HG03457 (cell line): ENCODE data around the gene WASHC2C.
"Not testable (repeated sequence)": the region's sequence is repeated elsewhere in the genome, so short reads cannot be mapped to it uniquely, and the experiment has no call there.

Experiments
- ATAC-seq: cut with Tn5 transposase; IDR thresholded peaks from one replicate; pipeline ENCODE4 v1.9.1; 2021; ENCODE audit warnings: moderate number of reproducible peaks; ENCODE audit not compliant: unreplicated experiment

Gene WASHC2C, protein sequence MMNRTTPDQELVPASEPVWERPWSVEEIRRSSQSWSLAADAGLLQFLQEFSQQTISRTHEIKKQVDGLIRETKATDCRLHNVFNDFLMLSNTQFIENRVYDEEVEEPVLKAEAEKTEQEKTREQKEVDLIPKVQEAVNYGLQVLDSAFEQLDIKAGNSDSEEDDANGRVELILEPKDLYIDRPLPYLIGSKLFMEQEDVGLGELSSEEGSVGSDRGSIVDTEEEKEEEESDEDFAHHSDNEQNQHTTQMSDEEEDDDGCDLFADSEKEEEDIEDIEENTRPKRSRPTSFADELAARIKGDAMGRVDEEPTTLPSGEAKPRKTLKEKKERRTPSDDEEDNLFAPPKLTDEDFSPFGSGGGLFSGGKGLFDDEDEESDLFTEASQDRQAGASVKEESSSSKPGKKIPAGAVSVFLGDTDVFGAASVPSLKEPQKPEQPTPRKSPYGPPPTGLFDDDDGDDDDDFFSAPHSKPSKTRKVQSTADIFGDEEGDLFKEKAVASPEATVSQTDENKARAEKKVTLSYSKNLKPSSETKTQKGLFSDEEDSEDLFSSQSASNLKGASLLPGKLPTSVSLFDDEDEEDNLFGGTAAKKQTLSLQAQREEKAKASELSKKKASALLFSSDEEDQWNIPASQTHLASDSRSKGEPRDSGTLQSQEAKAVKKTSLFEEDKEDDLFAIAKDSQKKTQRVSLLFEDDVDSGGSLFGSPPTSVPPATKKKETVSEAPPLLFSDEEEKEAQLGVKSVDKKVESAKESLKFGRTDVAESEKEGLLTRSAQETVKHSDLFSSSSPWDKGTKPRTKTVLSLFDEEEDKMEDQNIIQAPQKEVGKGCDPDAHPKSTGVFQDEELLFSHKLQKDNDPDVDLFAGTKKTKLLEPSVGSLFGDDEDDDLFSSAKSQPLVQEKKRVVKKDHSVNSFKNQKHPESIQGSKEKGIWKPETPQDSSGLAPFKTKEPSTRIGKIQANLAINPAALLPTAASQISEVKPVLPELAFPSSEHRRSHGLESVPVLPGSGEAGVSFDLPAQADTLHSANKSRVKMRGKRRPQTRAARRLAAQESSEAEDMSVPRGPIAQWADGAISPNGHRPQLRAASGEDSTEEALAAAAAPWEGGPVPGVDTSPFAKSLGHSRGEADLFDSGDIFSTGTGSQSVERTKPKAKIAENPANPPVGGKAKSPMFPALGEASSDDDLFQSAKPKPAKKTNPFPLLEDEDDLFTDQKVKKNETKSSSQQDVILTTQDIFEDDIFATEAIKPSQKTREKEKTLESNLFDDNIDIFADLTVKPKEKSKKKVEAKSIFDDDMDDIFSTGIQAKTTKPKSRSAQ (N-terminal part only)

DNA sequence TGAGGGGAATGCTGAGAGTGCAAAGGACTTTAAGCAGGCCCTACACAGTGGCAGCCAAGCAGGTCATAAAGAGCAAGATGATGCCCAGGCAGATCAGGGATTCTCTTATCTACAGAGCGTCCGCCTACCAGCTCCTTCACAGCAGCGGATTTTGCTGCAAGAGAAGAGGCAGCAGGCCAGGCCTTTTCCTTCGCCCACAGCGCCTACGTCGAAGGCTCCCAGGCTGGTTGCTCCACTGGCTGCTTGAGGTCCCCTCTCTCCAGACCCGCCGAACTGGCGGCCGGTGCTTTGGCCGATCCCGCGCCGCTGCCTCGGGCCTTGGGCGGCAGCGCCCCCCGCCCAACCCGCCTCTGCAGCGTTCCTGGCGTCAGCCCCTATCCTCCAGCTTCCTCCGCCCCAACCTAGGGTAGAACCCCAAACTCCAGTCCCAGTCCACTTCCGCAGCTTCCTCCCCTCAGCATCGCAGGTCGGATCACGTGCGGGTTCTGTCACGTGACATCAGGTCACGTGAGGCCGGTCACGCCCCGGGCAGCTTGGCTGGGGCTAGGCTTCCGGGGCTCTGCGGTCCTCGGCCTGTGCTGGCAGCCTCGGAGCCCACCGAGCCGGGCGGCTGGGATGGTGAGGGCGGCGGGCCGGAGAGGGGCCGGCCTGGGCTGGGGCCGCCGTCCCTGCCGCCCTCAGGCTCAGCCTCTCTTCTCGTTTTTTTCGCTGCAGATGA lies at the start of gene WASHC2C:
Gene WASHC2C, plus strand, starts transcription at position 564 of the 718 bp plus-strand sequence. Its CDS starts 52 bp downstream, at position 616.
- peak; percentile 89 for ATAC-seq

DNA sequence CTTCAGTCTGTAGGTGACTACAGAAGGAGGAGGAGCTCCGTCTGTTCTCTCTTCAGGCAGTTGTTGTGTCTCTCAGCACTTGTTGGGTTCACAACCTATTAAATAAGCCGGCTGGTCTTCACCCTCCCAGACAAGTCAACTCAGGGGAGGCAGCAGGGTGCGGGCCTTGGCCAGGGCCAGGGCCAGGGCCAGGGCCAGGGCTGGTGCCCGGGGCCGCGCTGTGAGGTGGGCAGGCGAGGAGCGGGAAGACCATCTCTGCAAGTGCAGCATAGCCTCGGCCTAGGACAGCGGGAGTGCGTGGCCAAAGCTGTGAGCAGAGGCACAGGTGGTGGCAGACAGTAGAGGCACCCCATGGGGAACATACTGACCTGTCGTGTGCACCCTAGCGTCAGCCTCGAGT lies 48.6 kb upstream of the WASHC2C start:
- not testable (repeated sequence) for ATAC-seq

DNA sequence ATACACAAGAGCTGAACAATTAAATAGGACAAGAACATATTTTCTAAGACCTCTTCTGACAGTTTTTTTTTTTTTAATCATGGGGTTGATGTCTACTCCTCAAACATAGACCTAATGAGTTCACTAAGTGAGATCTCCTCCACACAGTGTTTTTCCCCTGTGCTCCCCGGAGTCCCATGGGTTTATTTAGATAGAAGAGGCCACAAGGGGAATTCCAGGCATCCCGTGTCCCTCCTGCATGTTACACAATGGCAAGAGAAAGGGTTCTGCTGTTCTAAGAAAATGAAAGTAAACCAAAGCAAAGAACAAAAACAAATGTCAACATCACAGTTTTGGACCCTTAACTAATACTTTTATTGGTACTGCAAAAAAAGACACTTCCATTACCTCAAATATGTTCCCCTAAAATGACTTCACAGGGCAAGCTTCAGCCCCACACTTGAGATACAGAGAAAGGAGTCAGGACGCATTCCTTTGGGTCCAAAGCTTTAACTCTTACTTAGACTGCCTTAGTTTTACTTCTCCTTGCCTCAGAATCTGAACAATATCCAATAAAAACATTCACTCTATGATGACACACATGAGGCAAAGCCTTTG lies 16.8 kb upstream of the WASHC2C start:
- ATAC-seq, result peak; percentile 85

DNA sequence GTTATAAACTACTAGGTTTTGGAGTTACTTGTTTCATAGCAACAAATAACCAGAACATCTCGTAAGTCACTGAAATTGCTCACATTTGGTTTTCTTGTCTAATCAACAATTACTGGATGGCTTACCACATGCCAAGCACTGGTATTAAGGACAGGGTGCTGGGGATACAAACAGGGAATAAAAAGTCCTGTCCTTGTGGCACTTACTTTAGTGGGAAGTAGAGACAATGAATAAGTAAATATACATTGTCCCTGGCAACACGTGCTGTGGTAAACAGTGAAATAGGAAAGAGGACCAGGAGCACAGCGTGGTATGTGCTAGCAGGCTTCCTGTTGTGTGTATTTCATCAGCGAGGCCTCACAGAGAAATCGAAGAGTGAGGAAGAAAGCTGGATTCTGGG lies 15.8 kb upstream of the WASHC2C start:
- not testable (repeated sequence) for ATAC-seq

DNA sequence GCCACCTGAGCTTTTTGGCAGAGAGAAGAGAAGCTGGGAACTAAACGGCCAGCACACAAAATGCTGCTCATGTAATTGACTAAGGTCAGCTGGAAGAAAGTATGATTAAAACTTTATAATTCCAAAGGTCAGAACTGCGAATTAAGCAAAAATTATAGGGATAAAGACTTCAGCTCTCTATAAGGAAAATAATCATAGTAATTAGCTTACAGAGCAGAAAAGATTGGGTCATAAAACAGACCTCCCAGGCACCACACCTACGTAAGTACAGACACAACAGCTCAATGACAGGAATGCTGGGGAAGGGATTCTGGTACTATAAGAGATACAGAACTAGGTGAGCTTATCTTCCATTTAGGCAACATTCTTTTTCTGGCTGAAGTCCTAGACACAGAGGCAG lies 10.0 kb upstream of the WASHC2C start:
- not testable (repeated sequence) for ATAC-seq

DNA sequence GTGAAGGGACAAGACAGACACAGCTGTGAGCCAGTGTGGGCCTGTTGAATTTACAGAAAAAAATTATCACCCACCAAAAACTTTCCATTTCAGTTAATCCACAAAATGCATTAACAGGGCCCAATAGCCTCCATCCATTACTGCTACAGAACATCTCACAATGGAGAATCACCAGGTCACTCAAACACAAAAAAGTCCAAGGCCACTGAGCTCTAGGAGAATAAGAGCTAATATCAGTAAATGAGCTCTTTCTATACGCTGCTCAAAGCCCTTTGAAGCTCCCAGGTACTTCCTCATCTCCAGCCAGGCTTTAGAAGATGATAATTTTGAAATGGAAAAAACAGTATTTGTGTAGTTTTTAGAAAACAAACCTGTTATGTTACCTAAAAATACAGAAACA lies 9.4 kb upstream of the WASHC2C start:
- ATAC-seq, result not testable (repeated sequence)

DNA sequence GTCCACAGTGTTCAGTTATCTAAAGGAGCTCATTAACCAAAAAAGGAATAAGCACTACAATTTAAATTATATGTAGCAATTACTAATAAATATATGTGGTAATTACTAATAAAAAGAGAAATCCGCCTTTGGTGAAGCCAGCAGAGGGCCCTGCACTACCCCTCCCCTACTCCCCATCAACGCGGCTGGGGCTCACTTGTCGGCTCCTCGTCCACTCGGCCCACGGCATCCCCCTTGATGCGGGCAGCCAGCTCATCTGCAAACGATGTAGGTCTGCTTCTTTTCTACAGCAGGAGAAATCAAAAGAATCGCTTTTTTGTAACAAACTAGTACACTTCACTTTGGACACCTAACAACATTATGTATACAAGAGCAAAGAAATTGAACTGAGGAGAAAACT lies 5.6 kb upstream of the WASHC2C start:
- not testable (repeated sequence) for ATAC-seq

DNA sequence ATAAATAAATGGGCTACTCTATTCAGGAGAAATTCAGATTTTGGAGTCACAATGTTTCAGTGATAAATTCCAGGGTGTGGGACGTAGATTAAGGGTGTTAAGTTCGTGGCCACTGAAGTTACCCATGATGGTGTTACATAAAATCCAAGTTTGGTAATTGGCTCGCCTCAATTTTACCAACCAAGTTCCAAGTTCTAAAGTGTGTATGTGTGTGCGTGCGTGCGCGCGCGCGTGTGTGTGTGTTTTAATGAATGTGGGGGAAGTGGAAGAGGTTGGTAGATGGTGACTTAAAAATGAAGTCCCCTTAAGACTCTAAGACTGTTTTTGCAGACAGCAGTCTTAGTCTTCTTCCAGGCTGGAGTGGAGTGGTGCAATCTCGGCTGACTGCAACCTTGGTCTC lies 3.2 kb upstream of the WASHC2C start:
- not testable (repeated sequence) for ATAC-seq

DNA sequence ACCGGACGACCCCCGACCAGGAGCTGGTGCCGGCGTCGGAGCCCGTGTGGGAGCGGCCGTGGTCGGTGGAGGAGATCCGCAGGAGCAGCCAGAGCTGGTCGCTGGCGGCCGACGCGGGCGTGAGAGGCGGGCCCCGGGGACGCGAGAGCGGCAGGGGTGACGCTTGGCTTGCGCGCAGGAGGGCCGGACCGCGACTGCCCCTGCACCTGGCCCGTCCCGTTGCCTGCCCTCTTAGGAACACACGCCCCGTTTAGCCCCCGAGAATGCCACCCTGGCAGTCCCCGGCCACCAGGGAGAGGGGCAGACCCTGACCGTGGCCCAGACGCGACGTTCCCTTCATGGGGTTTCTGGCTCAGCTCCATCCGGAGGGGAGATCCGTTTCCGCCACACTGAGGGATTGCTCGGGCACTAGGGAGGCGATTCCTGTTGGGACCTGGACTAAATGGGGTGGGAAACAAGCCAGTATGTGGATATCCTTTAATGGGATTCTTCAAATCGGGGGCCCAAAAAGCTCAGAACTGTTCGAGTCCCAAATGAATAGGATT lies 427 bp downstream of the WASHC2C start:
- peak; percentile 33 for ATAC-seq

DNA sequence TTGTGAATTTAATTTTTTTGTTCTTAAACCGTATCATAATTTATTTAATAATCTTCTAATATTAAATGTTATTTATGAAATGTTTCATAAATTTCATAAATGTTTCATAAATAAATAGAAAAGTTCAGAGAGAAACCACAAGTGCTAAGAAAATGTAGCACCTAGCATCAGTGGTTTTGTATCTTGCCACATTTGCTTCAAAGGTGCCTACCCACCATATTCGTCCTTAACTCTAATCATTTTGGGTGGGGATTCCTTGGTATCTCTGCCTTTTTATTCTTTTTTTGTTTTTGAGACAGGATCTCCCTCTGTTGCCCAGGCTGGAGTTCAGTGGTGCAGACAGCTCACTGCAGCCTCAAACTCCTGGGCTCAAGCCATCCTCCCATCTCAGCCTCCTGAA lies 7.4 kb downstream of the WASHC2C start:
- ATAC-seq, result not testable (repeated sequence)

DNA sequence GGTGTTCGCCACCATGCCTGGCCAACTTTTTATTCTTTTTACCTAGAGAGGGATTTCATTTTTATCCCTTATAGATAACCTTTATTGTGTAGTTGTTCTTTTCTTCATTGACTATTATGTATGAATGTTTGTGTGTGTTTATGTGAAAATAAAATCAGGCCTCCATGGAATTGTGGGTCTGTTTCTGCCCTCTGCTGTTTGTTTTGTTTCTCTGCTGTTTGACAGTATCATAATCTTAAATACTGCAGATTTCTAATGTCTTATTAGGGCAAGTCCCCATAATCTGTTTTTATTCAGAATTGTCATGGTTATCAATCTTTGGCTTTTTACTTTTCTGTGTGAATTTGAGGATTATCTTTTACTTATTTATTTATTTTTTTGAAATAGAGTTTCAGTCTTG lies 7.8 kb downstream of the WASHC2C start:
- not testable (repeated sequence) for ATAC-seq

DNA sequence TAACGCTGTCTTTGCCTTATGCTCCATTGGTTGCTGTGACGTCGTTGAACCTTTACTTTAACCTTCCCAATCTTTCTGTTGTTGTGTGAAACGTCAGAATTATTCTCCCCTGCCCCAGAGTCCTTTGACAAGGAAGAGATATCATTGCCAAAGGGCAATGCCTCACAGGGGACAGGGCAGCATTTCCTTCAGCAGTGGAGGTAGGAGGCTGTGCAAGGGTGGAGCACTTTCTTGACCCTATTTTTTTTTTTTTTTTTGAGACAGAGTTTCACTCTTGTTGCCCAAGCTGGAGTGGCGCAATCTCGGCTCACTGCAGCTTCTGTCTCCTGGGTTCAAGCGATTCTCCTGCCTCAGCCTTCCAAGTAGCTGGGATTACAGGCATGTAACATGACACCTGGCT lies 14.5 kb downstream of the WASHC2C start:
- not testable (repeated sequence) for ATAC-seq

DNA sequence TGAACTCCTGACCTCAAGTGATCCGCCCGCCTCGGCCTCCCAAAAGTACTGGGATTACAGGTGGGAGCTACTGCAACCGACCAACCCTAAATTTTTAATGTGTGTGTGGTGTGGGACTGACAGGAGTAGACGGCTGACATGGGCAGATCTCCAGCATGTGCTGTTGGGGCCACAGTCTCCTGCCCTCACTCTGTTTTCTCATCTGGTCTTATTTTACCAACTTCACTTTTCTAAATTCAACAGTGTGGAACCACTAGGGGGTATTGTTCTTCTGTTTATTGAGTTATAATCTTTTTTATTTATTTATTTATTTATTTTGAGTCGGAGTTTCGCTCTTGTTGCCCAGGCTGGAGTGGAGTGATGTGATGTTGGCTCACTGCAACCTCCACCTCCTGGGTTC lies 14.9 kb downstream of the WASHC2C start:
- ATAC-seq, result not testable (repeated sequence)

DNA sequence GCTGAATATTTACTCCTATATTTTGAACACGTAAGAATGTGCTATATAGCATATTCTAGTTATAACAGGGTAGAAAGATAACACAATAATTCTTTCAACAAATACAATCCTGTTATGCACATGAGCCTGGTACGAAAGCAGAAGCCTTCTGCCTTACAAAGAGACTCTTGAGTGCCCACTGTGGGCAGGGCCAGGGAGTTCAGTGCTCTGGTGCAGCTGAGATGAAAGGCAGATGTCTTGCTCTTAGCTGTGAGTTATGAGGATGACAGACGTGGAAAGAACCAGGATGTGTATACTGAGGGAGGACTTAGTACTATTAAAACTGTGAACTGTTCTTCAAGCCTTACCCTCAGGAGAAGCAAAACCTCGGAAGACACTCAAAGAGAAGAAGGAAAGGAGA lies 24.1 kb downstream of the WASHC2C start:
- ATAC-seq, result not testable (repeated sequence)

DNA sequence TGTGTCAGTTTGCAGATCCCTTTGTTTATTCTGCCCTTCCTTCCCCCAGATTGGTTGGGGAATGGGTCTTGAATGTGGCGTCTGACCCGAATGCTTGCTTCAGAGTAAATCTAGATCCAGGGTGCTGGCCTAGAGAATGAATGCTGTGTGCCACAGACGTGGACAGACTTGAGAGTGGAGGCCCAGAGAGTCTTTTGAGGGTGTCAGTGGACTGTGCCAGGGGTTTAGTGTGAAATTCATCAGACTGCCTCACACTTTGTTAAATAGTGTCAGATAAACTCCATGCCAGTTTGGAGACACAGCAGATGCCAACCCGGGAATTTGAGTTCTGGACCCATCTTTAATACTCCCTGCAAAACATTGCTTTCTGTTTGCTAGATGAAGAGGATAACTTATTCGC lies 25.1 kb downstream of the WASHC2C start:
- not testable (repeated sequence) for ATAC-seq

DNA sequence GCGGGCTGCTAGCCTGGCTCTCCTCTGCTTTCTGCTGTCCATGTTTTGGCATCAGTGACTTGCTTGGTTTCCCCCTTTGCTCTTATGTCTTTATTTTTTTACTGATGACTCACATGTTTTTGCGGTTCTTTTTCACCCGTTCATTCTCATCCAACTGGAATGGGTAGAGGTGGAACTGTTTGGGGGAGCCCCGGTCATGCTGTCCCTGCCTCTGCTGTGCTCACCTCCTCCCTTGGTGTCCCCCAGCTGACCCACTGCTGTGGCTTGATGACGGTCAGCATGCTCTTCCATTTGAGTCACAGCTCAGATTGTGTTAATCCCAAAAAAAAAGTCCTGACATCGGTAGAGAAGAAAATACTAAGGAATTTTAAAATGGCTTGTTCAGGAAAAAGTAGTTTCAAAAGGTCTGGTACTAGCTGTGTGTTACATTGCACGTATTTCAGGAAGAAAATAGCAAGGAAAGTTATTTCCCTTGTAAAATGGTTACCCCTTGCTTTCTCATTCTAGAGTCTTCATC lies 27.0 kb downstream of the WASHC2C start:
- not testable (repeated sequence) for ATAC-seq

DNA sequence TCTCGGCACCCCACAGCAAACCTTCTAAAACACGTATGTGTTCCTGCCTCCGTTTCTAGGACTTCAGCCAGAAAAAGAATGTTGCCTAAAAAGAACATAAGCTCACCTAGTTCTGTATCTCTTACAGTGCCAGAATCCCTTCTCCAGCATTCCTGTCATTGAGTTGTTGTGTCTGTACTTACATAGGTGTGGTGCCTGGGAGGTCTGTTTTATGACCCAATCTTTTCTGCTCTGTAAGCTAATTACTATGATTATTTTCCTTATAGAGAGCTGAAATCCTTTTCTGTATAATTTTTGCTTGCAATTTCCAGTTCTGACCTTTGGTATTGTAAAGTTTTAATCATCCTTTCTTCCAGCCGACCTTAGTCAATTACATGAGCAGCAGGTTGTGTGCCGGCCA lies 28.0 kb downstream of the WASHC2C start:
- not testable (repeated sequence) for ATAC-seq

DNA sequence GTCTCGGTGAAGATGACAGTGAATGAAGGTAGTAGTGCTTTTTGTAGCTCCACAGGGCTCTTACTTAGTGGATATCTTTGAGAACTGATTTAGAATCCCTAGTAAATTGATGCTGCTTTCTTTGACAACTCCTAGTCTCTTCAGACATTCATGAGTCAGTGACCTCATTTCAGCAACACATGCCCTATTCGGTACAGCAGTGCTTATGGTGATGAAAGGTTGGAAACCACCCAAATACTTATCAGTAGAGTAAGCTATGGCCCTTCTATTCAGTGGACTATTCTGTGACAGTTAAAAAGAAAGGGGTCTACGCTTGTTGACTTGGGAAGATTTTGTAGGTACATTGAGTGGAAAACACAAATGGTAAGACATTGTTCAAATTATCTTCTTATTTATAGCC lies 29.0 kb downstream of the WASHC2C start:
- not testable (repeated sequence) for ATAC-seq
